ENCODE results near the gene DAGLB. TPM values are rescaled to one million over a fixed set of nuclear protein-coding genes. Genes with fewer than 3 reads are reported as not detected.
"Not testable (repeated sequence)": the region's sequence is repeated elsewhere in the genome, so short reads cannot be mapped to it uniquely, and the experiment has no call there.

DAGLB gene
- total RNA-seq, 1 donor from 2014 or later: 30.0 TPM

DNA sequence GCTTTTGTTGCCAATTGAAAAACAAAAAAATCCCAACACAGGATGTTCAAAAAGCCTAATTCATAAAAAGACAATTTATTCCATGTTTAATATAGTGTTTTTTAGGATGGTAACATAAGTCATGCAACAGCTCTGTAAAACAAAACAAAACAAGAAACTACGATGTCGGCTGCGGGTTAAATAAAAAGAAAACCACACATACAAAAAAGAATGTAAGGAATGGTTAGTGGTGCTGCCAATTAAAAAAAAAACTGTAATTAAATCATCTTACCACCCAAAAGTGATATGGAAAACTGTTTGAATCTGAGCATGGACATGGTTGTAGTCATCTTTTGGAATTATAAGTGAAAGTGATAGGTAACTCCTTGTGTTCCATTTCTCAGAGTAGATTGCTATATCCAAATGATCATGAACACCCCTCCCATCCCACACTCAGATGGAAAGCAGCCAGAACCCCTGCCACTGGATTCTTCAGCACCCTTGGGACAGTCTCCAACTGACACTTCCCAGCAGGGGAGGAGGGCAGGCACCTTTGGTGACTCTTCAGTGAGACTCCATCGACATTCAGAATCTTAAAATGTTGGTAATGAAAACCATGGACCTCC is 14.3 kb upstream of the DAGLB start:
- Mint-ChIP-seq H3K4me3 (ENCODE audit: unreplicated experiment) (no peak overlapping the region), H3K36me3 (ENCODE audit: low read depth) (peaks cover 34% of the 10 kb centered on the region), H3K9me3 (ENCODE audit: low read depth) (no peaks in the 10 kb centered on the region), H3K4me1 (ENCODE audit: low read depth) (peaks cover 11% of the 10 kb centered on the region), H3K27me3 (ENCODE audit: low read depth) (no peaks in the 10 kb centered on the region), H3K27ac (ENCODE audit: unreplicated experiment) (peak overlapping the region; percentile 41)
- DNase-seq (ENCODE audit: low spot score): no peak
- TF ChIP-seq, protein P1, sequence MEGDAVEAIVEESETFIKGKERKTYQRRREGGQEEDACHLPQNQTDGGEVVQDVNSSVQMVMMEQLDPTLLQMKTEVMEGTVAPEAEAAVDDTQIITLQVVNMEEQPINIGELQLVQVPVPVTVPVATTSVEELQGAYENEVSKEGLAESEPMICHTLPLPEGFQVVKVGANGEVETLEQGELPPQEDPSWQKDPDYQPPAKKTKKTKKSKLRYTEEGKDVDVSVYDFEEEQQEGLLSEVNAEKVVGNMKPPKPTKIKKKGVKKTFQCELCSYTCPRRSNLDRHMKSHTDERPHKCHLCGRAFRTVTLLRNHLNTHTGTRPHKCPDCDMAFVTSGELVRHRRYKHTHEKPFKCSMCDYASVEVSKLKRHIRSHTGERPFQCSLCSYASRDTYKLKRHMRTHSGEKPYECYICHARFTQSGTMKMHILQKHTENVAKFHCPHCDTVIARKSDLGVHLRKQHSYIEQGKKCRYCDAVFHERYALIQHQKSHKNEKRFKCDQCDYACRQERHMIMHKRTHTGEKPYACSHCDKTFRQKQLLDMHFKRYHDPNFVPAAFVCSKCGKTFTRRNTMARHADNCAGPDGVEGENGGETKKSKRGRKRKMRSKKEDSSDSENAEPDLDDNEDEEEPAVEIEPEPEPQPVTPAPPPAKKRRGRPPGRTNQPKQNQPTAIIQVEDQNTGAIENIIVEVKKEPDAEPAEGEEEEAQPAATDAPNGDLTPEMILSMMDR (IDR thresholded peaks at IDR 0.05): no peak

DNA sequence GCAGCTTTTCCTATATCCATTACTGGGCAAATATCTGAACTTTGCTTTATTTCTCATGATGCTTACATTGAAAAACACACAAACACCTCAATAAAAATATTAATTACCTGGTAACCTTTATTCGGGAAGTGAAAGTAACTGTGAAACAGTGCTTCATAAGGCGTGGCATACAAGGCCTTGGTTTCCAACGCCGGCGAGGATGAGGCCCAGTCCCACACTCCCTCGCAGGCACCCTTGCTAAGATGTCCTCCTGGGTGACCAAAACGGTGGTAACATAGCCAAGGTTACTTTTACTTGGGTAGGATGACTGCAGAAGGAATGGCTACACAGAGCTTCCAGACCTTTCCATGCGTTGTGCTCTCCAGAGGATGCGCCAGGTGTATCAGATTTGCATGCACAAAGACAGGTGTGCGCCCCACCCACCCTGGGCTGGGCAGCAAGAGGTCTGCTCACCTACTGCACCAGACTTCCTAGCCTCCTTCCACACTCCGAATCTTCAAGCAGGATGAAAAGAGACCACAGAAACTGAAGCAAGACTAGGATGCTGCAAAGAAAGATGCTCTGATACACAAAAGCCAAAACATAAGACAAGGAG is 13.3 kb upstream of the DAGLB start:
- no peak overlapping the region for H3K27ac Mint-ChIP-seq (ENCODE audit: unreplicated experiment)
- H3K36me3 Mint-ChIP-seq (ENCODE audit: low read depth): peaks cover 25% of the 10 kb centered on the region
- no peaks in the 10 kb centered on the region for H3K27me3 Mint-ChIP-seq (ENCODE audit: low read depth)
- TF ChIP-seq, protein P1 (IDR thresholded peaks at IDR 0.05): no peak
- H3K9me3 Mint-ChIP-seq (ENCODE audit: low read depth): no peaks in the 10 kb centered on the region
- no peak overlapping the region for H3K4me3 Mint-ChIP-seq (ENCODE audit: unreplicated experiment)
- peaks cover 11% of the 10 kb centered on the region for H3K4me1 Mint-ChIP-seq (ENCODE audit: low read depth)
- no peak for DNase-seq (ENCODE audit: low spot score)

DNA sequence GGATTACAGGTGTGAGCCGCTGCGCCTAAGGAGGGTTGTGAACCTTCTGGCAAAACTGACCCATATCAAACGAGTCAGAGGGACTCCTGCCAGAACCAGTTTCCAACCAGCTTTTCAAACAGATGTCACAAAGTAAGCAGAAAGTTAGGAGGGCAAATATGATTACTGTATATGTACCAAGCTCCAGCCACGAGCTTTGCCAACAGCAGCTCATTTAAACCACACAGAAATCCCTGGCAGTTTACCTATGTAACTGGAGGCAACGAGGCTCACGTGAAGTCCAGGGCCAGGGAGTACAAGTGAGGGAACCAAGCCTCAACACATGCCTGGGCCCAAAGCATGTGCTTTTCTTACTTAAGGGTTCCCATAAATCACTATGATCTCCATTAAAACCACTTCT is 12.5 kb upstream of the DAGLB start:
- peaks cover 17% of the 10 kb centered on the region for H3K36me3 Mint-ChIP-seq (ENCODE audit: low read depth)
- no peak overlapping the region for H3K27ac Mint-ChIP-seq (ENCODE audit: unreplicated experiment)
- peaks cover 11% of the 10 kb centered on the region for H3K4me1 Mint-ChIP-seq (ENCODE audit: low read depth)
- H3K27me3 Mint-ChIP-seq (ENCODE audit: low read depth): no peaks in the 10 kb centered on the region
- DNase-seq (ENCODE audit: low spot score): no peak
- no peak overlapping the region for H3K4me3 Mint-ChIP-seq (ENCODE audit: unreplicated experiment)
- H3K9me3 Mint-ChIP-seq (ENCODE audit: low read depth): no peaks in the 10 kb centered on the region
- TF ChIP-seq, protein P1 (IDR thresholded peaks at IDR 0.05): no peak

DNA sequence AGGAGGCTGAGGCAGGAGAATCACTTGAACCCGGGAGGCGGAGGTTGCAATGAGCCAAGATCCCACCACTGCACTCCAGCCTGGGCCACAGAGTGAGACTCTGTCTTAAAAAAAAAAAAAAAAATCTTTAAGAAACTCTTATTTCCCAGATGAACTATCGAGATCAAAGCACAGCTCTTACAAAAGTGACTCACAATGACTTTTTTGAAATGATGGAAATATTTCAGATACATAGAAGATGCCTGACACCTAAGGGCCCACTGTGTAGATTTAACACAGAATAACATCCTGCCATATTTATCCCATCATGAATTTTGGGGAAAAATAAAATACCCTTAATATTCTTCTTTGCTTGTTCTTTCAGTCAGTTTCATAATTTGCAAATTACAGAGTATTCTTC is 10.9 kb upstream of the DAGLB start:
- H3K27me3 Mint-ChIP-seq (ENCODE audit: low read depth); H3K27ac Mint-ChIP-seq (ENCODE audit: unreplicated experiment); H3K4me3 Mint-ChIP-seq (ENCODE audit: unreplicated experiment); DNase-seq (ENCODE audit: low spot score); H3K9me3 Mint-ChIP-seq (ENCODE audit: low read depth): not testable (repeated sequence)
- H3K36me3 Mint-ChIP-seq (ENCODE audit: low read depth): peaks cover 14% of the 10 kb centered on the region
- H3K4me1 Mint-ChIP-seq (ENCODE audit: low read depth): peaks cover 16% of the 10 kb centered on the region

DNA sequence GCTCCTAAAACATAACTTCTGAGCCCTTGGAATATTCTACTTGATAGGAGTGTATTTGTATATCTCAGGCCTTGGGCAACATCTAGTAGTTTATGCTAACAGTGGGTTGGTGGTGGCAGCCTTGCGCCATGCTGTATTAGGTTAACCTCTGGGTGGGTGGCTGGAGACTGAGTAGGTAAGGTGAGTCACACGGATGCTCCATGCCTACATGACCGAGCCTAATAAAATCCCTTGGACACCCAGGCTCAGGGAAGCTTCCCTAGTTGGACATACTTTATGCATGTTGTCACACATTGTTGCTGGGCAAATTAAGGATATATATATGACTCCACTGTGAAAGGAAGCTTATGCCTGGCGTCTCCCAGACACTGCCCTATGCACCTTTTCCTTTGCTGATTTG is 6.0 kb upstream of the DAGLB start:
- H3K4me1 Mint-ChIP-seq (ENCODE audit: low read depth): peaks cover 6% of the 10 kb centered on the region
- TF ChIP-seq, protein P1 (IDR thresholded peaks at IDR 0.05): no peak
- H3K27me3 Mint-ChIP-seq (ENCODE audit: low read depth): no peaks in the 10 kb centered on the region
- no peak overlapping the region for H3K4me3 Mint-ChIP-seq (ENCODE audit: unreplicated experiment)
- peak overlapping the region; percentile 89 for H3K27ac Mint-ChIP-seq (ENCODE audit: unreplicated experiment)
- no peaks in the 10 kb centered on the region for H3K36me3 Mint-ChIP-seq (ENCODE audit: low read depth)
- DNase-seq (ENCODE audit: low spot score): no peak
- H3K9me3 Mint-ChIP-seq (ENCODE audit: low read depth): no peaks in the 10 kb centered on the region

DNA sequence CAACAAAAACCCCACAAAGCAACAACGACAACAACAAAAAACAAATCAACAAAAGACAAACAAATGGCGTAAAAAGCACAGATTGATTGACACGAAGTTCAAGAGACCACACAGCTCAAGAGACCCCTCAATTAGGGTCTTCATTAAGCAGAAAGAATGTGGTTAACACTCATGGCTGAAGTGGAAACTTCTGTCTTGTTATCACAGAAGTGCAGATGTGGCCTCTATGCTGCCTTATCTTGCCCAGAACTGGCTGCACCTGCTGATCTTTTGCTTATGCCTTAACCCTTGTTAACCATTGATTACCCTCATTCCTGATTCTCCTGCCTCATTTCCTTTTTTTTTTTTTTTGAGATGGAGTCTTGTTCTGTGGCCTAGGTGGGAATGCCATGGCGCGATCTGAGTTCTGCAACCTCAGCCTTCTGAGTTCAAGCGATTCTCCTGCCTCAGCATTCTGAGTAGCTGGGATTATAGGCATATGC is 3.5 kb upstream of the DAGLB start:
- no peaks in the 10 kb centered on the region for H3K27me3 Mint-ChIP-seq (ENCODE audit: low read depth)
- DNase-seq (ENCODE audit: low spot score): no peak
- no peaks in the 10 kb centered on the region for H3K9me3 Mint-ChIP-seq (ENCODE audit: low read depth)
- peaks cover 13% of the 10 kb centered on the region for H3K4me1 Mint-ChIP-seq (ENCODE audit: low read depth)
- TF ChIP-seq, protein P1 (IDR thresholded peaks at IDR 0.05): no peak
- H3K27ac Mint-ChIP-seq (ENCODE audit: unreplicated experiment): no peak overlapping the region
- H3K4me3 Mint-ChIP-seq (ENCODE audit: unreplicated experiment): no peak overlapping the region
- no peaks in the 10 kb centered on the region for H3K36me3 Mint-ChIP-seq (ENCODE audit: low read depth)

DNA sequence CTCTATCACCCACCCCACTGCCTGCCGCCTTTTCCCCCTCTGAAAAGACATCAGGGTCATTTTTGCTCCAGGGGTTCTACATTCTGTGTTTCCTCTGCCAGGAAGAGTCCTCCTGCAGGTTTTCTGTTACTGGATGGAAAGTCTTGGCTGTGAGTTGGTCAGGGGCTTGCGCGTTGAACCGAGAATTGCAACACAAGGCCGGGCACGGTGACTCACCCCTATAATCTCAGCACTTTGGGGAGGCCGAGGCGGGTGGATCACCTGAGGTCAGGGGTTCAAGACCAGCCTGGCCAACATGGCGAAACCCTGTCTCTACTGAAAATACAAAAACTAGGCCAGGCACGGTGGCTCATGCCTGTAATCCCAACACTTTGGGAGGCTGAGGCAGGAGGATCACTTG is 2.8 kb upstream of the DAGLB start:
- H3K9me3 Mint-ChIP-seq (ENCODE audit: low read depth); H3K36me3 Mint-ChIP-seq (ENCODE audit: low read depth); H3K27me3 Mint-ChIP-seq (ENCODE audit: low read depth); H3K4me3 Mint-ChIP-seq (ENCODE audit: unreplicated experiment): not testable (repeated sequence)
- peaks cover 18% of the 10 kb centered on the region for H3K4me1 Mint-ChIP-seq (ENCODE audit: low read depth)
- peak overlapping the region; percentile 54 for H3K27ac Mint-ChIP-seq (ENCODE audit: unreplicated experiment)
- peak; percentile 60 for DNase-seq (ENCODE audit: low spot score)

DNA sequence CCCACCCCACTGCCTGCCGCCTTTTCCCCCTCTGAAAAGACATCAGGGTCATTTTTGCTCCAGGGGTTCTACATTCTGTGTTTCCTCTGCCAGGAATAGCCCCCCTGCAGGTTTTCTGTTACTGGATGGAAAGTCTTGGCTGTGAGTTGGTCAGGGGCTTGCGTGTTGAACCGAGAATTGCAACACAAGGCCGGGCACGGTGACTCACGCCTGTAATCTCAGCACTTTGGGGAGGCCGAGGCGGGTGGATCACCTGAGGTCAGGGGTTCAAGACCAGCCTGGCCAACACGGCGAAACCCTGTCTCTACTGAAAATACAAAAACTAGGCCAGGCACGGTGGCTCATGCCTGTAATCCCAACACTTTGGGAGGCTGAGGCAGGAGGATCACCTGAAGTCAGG is 2.1 kb upstream of the DAGLB start:
- Mint-ChIP-seq H3K27ac (ENCODE audit: unreplicated experiment) (peak overlapping the region; percentile 51), H3K4me1 (ENCODE audit: low read depth) (peaks cover 25% of the 10 kb centered on the region)
- not testable (repeated sequence) for H3K9me3 Mint-ChIP-seq (ENCODE audit: low read depth); H3K36me3 Mint-ChIP-seq (ENCODE audit: low read depth); H3K27me3 Mint-ChIP-seq (ENCODE audit: low read depth); H3K4me3 Mint-ChIP-seq (ENCODE audit: unreplicated experiment)
- peak; percentile 52 for DNase-seq (ENCODE audit: low spot score)

Measured in chondrocyte (in vitro differentiated cells).